ENCODE results near the gene ABR. TPM values are rescaled to one million over a fixed set of nuclear protein-coding genes. Genes with fewer than 3 reads are reported as not detected.

Gene ABR
- total and polyA plus RNA-seq, 7 donors, result 30.4 to 146 (median 79.3) TPM

GRCh38 chr17:1147664-1148063 is 32.1 kb downstream of the ABR start:
- DNase-seq, result no peak
- Histone ChIP-seq H3K4me3 (no peak overlapping the region), H3K36me3 (peaks cover 0 to 10% (median 0%) of the 10 kb centered on the region in 4 donors), H3K27ac (no peak overlapping the region), H3K9me3 (no peaks in the 10 kb centered on the region), H3K27me3 (no peaks in the 10 kb centered on the region), H3K4me1 (no peaks in the 10 kb centered on the region)
- intact Hi-C loops (cut with DNase I), result no loop called here
- TF ChIP-seq EP300 (IDR thresholded peaks at IDR 0.05) (no peak), POLR2A (IDR thresholded peaks at IDR 0.05) (no peak), CTCF (IDR thresholded peaks at IDR 0.05) (peak in 2 of 4 experiments; percentile 9 to 22), POLR2AphosphoS5 (IDR thresholded peaks at IDR 0.05) (no peak)
- WGBS, 2 donors, result 20 to 71% methylated on average over 8 of the region's 8 CpGs

- DNase-seq, result no peak
- 96% methylated on average over 9 of the region's 9 CpGs for WGBS, 2 donors
- Histone ChIP-seq H3K4me1 (no peaks in the 10 kb centered on the region), H3K36me3 (peaks cover 0 to 10% (median 0%) of the 10 kb centered on the region in 4 donors), H3K27me3 (no peaks in the 10 kb centered on the region), H3K9me3 (no peaks in the 10 kb centered on the region), H3K4me3 (no peak overlapping the region), H3K27ac (no peak overlapping the region)
- no peak for TF ChIP-seq POLR2AphosphoS5 (IDR thresholded peaks at IDR 0.05)
- no peak for TF ChIP-seq EP300 (IDR thresholded peaks at IDR 0.05)
- TF ChIP-seq POLR2A (IDR thresholded peaks at IDR 0.05), result no peak
- no peak for TF ChIP-seq CTCF (IDR thresholded peaks at IDR 0.05)
- intact Hi-C loops (cut with DNase I), result no loop called here
Observed at GRCh38 chr17:1146561-1147265, 33.1 kb downstream of the ABR start.

GRCh38 chr17:1145311-1145986 is 34.3 kb downstream of the ABR start:
- Histone ChIP-seq H3K4me1 (no peaks in the 10 kb centered on the region), H3K4me3 (no peak overlapping the region), H3K27me3 (no peaks in the 10 kb centered on the region), H3K9me3 (no peaks in the 10 kb centered on the region), H3K36me3 (peaks cover 0 to 10% (median 0%) of the 10 kb centered on the region in 4 donors), H3K27ac (no peak overlapping the region)
- no peak for TF ChIP-seq POLR2A (IDR thresholded peaks at IDR 0.05)
- TF ChIP-seq EP300 (IDR thresholded peaks at IDR 0.05), result no peak
- TF ChIP-seq CTCF (IDR thresholded peaks at IDR 0.05), result no peak
- TF ChIP-seq POLR2AphosphoS5 (IDR thresholded peaks at IDR 0.05), result no peak
- DNase-seq, result no peak
- intact Hi-C loops (cut with DNase I), result no loop called here
- 84 to 91% methylated on average over 14 of the region's 14 CpGs for WGBS, 2 donors

GRCh38 chr17:1144162-1144561 is 35.6 kb downstream of the ABR start:
- Histone ChIP-seq H3K4me1 (no peaks in the 10 kb centered on the region), H3K9me3 (no peaks in the 10 kb centered on the region), H3K27ac (no peak overlapping the region), H3K4me3 (no peak overlapping the region), H3K36me3 (no peaks in the 10 kb centered on the region), H3K27me3 (no peaks in the 10 kb centered on the region)
- TF ChIP-seq POLR2A (IDR thresholded peaks at IDR 0.05), result no peak
- no peak for TF ChIP-seq CTCF (IDR thresholded peaks at IDR 0.05)
- DNase-seq, result no peak
- 88 to 90% methylated on average over 17 of the region's 17 CpGs for WGBS, 2 donors
- intact Hi-C loops (cut with DNase I), result no loop called here
